K562 (cell line): ENCODE data around the gene TIFAB. TPM values are rescaled to one million over a fixed set of nuclear protein-coding genes. Genes with fewer than 3 reads are reported as not detected.

Source experiments
- CBX3 ChIP-seq, 2 experiments: IDR thresholded peaks; 1 replicate in 1 of 2; 2 replicates in 1 of 2; pipeline ENCODE4 v1.6.1; 2012; ENCODE audit warnings: inconsistent platforms in 2 of 2, low read length in 2 of 2, borderline replicate concordance in 1 of 2, control low read depth in 1 of 2
- CEBPG ChIP-seq, 3 experiments: fragments of 200-800 bp in 1 of 3; sonication (Bioruptor generic) in 1 of 3; sonication (generic) in 1 of 3; formaldehyde crosslinking in 1 of 3; IDR thresholded peaks in 2 of 3; conservative IDR thresholded peaks in 1 of 3; 2 replicates each; pipeline versions ENCODE4 v1.6.1 to v1.8.0; 2016 to 2022; ENCODE audit warnings: missing compliant biosample characterization in 2 of 3, missing genetic modification characterization in 2 of 3, mild to moderate bottlenecking in 1 of 3, missing genetic modification reagents in 1 of 3
- COPS2 ChIP-seq: fragments of 450-650 bp; conservative IDR thresholded peaks from 2 replicates; pipeline ENCODE4 v1.6.1; 2016; ENCODE audit warnings: mild to moderate bottlenecking, moderate library complexity
- ELF2 ChIP-seq: fragments of 250-450 bp; sonication (Bioruptor Pico); IDR thresholded peaks from 2 replicates; pipeline ENCODE4 v1.5.0; 2021; ENCODE audit warnings: mild to moderate bottlenecking
- FOXM1 ChIP-seq, 2 experiments: fragments of 450-650 bp in 1 of 2; sonication (generic) in 1 of 2; formaldehyde crosslinking in 1 of 2; IDR thresholded peaks; 2 replicates each; pipeline versions ENCODE4 v1.6.1 to v1.9.0; 2017 to 2022; ENCODE audit warnings: low read depth in 2 of 2, mild to moderate bottlenecking in 2 of 2, missing genetic modification reagents in 1 of 2, moderate library complexity in 1 of 2
- HDAC2 ChIP-seq: fragments of 450-650 bp; IDR thresholded peaks from 2 replicates; pipeline ENCODE4 v1.6.1; 2016; ENCODE audit warnings: mild to moderate bottlenecking
- MTA2 ChIP-seq: fragments of 450-650 bp; IDR thresholded peaks from 2 replicates; pipeline ENCODE4 v1.6.1; 2016; ENCODE audit warnings: low read depth
- NR3C1 ChIP-seq: sonication (generic); formaldehyde crosslinking; IDR thresholded peaks from 2 replicates; pipeline ENCODE4 v1.8.1; 2022; ENCODE audit warnings: missing genetic modification reagents
- POLR2AphosphoS5 ChIP-seq: IDR thresholded peaks from 2 replicates; pipeline ENCODE4 v1.6.1; 2011; ENCODE audit warnings: mild to moderate bottlenecking, low read depth, low read length, moderate library complexity; ENCODE audit not compliant: control insufficient read depth, insufficient read depth
- SOX6 ChIP-seq: fragments of 450-650 bp; IDR thresholded peaks from 2 replicates; pipeline ENCODE4 v1.6.1; 2014; ENCODE audit warnings: mild to moderate bottlenecking
- SRSF3 ChIP-seq: fragments of 200-400 bp; formaldehyde crosslinking; IDR thresholded peaks from 2 replicates; pipeline ENCODE4 v1.6.1; 2016; ENCODE audit warnings: mild to moderate bottlenecking, low read length, moderate library complexity; ENCODE audit not compliant: insufficient read depth
- ZNF224 ChIP-seq: sonication (generic); formaldehyde crosslinking; IDR thresholded peaks from 2 replicates; pipeline ENCODE4 v1.8.0; 2022; ENCODE audit warnings: mild to moderate bottlenecking, missing genetic modification reagents
- polyA plus RNA-seq, 8 experiments: library from polyadenylated mRNA; depleted of rRNA in 4 of 8; stranded (reverse) in 5 of 8; unstranded in 3 of 8; fragments of >200 nt; fragmentation: Nextera tagmentation in 2 of 8; fragmentation: Illumina TruSeq in 1 of 8; extraction: Ambion mirVana in 2 of 8; extraction: Trizol in 1 of 8; gene quantifications; 2 replicates each; pipeline versions ENCODE4 v1.2.1 to v1.2.3, GENCODE V29; 2011 to 2014; ENCODE audit warnings: inconsistent platforms in 1 of 8, missing spikeins in 1 of 8
- total RNA-seq, 7 experiments: library from RNA; depleted of rRNA in 6 of 7; stranded (reverse); fragments of >200 nt in 6 of 7; fragmentation: Illumina TruSeq in 2 of 7; extraction: Trizol in 2 of 7; gene quantifications; 2 replicates each; pipeline versions ENCODE4 v1.2.1 to v1.2.3, GENCODE V29; 2011 to 2021; ENCODE audit warnings: low replicate concordance in 1 of 7
- TF ChIP-seq, protein P1 (sequence below): sonication (generic); formaldehyde crosslinking; IDR thresholded peaks from 2 replicates; pipeline ENCODE4 v1.8.1; 2023; ENCODE audit warnings: missing genetic modification reagents, mild to moderate bottlenecking, borderline replicate concordance
- TF ChIP-seq, protein P2 (sequence below), 2 experiments: fragments of 200-800 bp in 1 of 2; sonication (Bioruptor generic) in 1 of 2; sonication (generic) in 1 of 2; formaldehyde crosslinking in 1 of 2; IDR thresholded peaks in 1 of 2; conservative IDR thresholded peaks in 1 of 2; 2 replicates each; pipeline versions ENCODE4 v1.5.0 to v1.6.1; 2016 to 2020; ENCODE audit warnings: missing compliant biosample characterization in 1 of 2, missing genetic modification characterization in 1 of 2, missing genetic modification reagents in 1 of 2
- TF ChIP-seq, protein P3 (sequence below): fragments of 450-650 bp; IDR thresholded peaks from 2 replicates; pipeline ENCODE4 v1.6.1; 2016
- TF ChIP-seq, protein P4 (sequence below): fragments of 450-650 bp; IDR thresholded peaks from 2 replicates; pipeline ENCODE4 v1.6.1; 2016; ENCODE audit warnings: antibody characterized with exemption

The TIFAB gene
- total and polyA plus RNA-seq, 9 of the 15 experiments (the other 6 are each of a cell fraction or from before 2014, with no cell fraction given) = not detected

DNA sequence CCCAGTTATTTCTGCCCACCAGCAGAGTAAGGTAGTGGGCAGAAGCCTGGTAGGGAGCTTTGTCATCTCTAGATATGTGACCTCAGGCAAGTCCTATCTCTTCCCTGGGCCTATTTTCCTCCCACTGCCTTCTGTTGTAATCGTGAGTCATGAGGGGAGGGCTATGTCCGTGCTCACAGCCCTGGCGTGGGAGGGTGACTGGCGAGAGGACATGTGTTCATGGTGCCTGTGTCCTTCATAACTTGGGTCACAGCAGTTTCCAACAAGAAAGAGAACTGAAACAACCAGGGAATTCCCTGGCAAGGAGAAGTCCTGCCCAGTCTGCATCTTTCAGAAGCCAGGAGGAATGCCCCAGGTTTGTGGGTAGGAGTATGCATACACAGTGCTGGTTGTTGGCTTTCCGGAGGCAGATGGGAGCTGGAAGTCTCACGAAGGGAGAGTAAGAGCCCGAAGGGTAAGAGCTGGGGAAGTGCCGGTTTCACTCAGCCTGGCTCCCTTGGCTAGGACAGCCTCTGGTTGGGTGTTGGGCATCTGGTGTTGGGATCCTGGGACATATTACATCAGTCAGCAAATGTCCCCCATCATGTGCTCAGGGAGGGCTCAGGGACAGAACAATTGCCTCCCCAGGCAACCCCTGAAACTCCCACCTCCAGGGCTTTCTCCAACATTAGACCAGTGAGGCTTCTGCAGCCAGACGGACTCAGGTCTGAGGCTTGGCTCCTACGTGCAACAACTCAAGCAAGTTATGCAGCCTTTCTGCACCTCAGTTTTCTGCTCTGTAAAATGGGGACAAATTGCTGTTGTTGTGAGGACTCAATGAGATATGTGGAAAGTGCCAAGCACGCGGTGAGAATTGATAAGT, 4.3 kb upstream of the TIFAB start (continued):
- TF ChIP-seq SOX6 (peak; percentile 70), NR3C1 (CRISPR knock-in tag) (no peak), COPS2 (no peak), ELF2 (no peak), ZNF224 (CRISPR knock-in tag) (peak; percentile 83; the same call in 1 of the 2 replicates), CBX3 (IDR thresholded peaks at IDR 0.05; ENCODE audit: borderline replicate concordance in 1 of 2, low read length in 2 of 2) (peak in 1 of 2 experiments; percentile 36; a peak in 2 of 3 replicates), MTA2 (peak; percentile 36; the same call in 1 of the 2 replicates), HDAC2 (peak; percentile 87), SRSF3 (no peak), POLR2AphosphoS5 (peak; percentile 66; the same call in 1 of the 2 replicates), FOXM1 (IDR thresholded peaks at IDR 0.05; ENCODE audit: low read depth) (no peak), FOXM1 (CRISPR knock-in tag; IDR thresholded peaks at IDR 0.05; ENCODE audit: low read depth) (no peak), CEBPG (CRISPR knock-in tag; IDR thresholded peaks at IDR 0.05) (peak; percentile 78), CEBPG (tag; conservative IDR thresholded peaks at IDR 0.05 in 1 of 2, IDR thresholded peaks at IDR 0.05 in 1 of 2) (no peak; a peak in 2 of 4 replicates)
- TF ChIP-seq, protein P1, sequence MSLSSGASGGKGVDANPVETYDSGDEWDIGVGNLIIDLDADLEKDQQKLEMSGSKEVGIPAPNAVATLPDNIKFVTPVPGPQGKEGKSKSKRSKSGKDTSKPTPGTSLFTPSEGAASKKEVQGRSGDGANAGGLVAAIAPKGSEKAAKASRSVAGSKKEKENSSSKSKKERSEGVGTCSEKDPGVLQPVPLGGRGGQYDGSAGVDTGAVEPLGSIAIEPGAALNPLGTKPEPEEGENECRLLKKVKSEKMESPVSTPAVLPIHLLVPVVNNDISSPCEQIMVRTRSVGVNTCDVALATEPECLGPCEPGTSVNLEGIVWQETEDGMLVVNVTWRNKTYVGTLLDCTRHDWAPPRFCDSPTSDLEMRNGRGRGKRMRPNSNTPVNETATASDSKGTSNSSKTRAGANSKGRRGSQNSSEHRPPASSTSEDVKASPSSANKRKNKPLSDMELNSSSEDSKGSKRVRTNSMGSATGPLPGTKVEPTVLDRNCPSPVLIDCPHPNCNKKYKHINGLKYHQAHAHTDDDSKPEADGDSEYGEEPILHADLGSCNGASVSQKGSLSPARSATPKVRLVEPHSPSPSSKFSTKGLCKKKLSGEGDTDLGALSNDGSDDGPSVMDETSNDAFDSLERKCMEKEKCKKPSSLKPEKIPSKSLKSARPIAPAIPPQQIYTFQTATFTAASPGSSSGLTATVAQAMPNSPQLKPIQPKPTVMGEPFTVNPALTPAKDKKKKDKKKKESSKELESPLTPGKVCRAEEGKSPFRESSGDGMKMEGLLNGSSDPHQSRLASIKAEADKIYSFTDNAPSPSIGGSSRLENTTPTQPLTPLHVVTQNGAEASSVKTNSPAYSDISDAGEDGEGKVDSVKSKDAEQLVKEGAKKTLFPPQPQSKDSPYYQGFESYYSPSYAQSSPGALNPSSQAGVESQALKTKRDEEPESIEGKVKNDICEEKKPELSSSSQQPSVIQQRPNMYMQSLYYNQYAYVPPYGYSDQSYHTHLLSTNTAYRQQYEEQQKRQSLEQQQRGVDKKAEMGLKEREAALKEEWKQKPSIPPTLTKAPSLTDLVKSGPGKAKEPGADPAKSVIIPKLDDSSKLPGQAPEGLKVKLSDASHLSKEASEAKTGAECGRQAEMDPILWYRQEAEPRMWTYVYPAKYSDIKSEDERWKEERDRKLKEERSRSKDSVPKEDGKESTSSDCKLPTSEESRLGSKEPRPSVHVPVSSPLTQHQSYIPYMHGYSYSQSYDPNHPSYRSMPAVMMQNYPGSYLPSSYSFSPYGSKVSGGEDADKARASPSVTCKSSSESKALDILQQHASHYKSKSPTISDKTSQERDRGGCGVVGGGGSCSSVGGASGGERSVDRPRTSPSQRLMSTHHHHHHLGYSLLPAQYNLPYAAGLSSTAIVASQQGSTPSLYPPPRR (CRISPR knock-in tag) = peak; percentile 47; the same call in 1 of the 2 replicates
- TF ChIP-seq, protein P2, sequence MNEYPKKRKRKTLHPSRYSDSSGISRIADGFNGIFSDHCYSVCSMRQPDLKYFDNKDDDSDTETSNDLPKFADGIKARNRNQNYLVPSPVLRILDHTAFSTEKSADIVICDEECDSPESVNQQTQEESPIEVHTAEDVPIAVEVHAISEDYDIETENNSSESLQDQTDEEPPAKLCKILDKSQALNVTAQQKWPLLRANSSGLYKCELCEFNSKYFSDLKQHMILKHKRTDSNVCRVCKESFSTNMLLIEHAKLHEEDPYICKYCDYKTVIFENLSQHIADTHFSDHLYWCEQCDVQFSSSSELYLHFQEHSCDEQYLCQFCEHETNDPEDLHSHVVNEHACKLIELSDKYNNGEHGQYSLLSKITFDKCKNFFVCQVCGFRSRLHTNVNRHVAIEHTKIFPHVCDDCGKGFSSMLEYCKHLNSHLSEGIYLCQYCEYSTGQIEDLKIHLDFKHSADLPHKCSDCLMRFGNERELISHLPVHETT (CRISPR knock-in tag; conservative IDR thresholded peaks at IDR 0.05 in 1 of 2, IDR thresholded peaks at IDR 0.05 in 1 of 2) = 0 out of 4 replicates have a peak, but pooled peaks of 1 of the 2 experiments have one; percentile 36
- TF ChIP-seq, protein P3, sequence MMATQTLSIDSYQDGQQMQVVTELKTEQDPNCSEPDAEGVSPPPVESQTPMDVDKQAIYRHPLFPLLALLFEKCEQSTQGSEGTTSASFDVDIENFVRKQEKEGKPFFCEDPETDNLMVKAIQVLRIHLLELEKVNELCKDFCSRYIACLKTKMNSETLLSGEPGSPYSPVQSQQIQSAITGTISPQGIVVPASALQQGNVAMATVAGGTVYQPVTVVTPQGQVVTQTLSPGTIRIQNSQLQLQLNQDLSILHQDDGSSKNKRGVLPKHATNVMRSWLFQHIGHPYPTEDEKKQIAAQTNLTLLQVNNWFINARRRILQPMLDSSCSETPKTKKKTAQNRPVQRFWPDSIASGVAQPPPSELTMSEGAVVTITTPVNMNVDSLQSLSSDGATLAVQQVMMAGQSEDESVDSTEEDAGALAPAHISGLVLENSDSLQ = 0 out of 2 replicates have a peak, but pooled peaks have one; percentile 35
- TF ChIP-seq, protein P4, sequence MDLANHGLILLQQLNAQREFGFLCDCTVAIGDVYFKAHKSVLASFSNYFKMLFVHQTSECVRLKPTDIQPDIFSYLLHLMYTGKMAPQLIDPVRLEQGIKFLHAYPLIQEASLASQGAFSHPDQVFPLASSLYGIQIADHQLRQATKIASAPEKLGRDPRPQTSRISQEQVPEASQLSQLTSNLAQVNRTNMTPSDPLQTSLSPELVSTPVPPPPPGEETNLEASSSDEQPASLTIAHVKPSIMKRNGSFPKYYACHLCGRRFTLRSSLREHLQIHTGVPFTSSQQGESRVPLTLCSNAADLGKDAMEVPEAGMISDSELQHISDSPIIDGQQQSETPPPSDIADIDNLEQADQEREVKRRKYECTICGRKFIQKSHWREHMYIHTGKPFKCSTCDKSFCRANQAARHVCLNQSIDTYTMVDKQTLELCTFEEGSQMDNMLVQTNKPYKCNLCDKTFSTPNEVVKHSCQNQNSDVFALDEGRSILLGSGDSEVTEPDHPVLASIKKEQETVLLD = peak; percentile 46; the same call in 1 of the 2 replicates
